ENCODE data around the gene GRID1. TPM values are rescaled to one million over a fixed set of nuclear protein-coding genes. Genes with fewer than 3 reads are reported as not detected.

The GRID1 gene
- total RNA-seq, 1 donor from 2014 or later: 0.75 TPM

DNA sequence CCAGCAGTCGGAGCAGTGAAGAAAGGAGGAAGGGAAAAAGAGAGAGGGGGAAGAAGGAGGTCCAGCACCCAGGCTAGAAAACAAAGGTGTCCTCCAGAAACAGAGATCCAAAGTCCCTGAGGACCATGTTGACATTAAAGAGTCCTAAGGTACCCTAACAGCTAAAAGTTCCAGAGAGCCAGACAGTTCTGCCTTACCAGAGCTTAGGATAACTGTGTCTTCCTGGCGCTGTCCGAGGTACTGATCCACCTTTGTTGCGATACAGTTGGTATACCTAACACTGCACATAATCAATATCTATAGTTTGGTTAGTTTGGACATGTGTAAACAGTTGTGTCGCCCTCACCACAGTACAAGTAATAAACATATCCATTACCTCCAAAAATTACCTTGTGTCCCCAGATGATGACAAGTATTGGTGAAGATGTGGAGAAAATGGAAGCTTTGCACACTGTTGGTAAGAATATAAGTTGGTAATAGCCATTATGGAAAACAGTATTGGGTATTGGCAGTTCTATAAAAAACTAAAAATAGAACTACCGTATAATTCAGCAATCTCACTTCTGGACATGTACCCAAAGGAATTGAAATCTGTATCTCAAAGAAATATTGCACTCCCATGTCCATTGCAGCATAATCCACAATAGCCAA is 59.8 kb downstream of the GRID1 start:
- Histone ChIP-seq H3K4me2 (ENCODE audit: low read length) (no peak overlapping the region), H3K36me3 (ENCODE audit: insufficient read depth, low read length) (no peaks in the 10 kb centered on the region), H4K20me1 (ENCODE audit: insufficient read depth, low read length) (no peaks in the 10 kb centered on the region), H3K9ac (ENCODE audit: low read length) (no peak overlapping the region), H3K4me1 (ENCODE audit: insufficient read depth, low read length) (no peaks in the 10 kb centered on the region), H3K4me3 (ENCODE audit: insufficient read depth, low read depth, low read length) (no peak overlapping the region), H3K9me3 (ENCODE audit: insufficient read depth, low read depth, low read length) (no peaks in the 10 kb centered on the region), H2AFZ (ENCODE audit: low read depth, low read length) (no peak overlapping the region), H3K27ac (ENCODE audit: low read depth, low read length) (no peak overlapping the region), H3K79me2 (ENCODE audit: insufficient read depth, low read length) (no peaks in the 10 kb centered on the region), H3K27me3 (ENCODE audit: insufficient read depth, low read length) (no peaks in the 10 kb centered on the region)
- no peak overlapping the region for H3K4me3 Mint-ChIP-seq (ENCODE audit: unreplicated experiment)
- TF ChIP-seq EZH2 (IDR thresholded peaks at IDR 0.05; ENCODE audit: insufficient read depth, low read length) (no peak), CTCF (IDR thresholded peaks at IDR 0.05; ENCODE audit: insufficient read depth, low read depth, low read length) (no peak)
- peaks cover 49% of the 10 kb centered on the region for H3K27me3 Mint-ChIP-seq (ENCODE audit: low read depth, unreplicated experiment)
- no peaks in the 10 kb centered on the region for H3K36me3 Mint-ChIP-seq (ENCODE audit: low read depth, unreplicated experiment)
- H3K27ac Mint-ChIP-seq (ENCODE audit: unreplicated experiment): no peak overlapping the region
- DNase-seq (ENCODE audit: low read depth): no peak
- FAIRE-seq: no peak
- peaks cover 9% of the 10 kb centered on the region for H3K9me3 Mint-ChIP-seq (ENCODE audit: unreplicated experiment)
- H3K4me1 Mint-ChIP-seq (ENCODE audit: low read depth, unreplicated experiment): no peaks in the 10 kb centered on the region

GRCh38 chr10:86305521-86305920 is 61.1 kb downstream of the GRID1 start:
- DNase-seq (ENCODE audit: low read depth) (no peak), FAIRE-seq (no peak)
- H3K27ac ChIP-seq (ENCODE audit: low read depth, low read length): no peak overlapping the region
- no peaks in the 10 kb centered on the region for H3K36me3 ChIP-seq (ENCODE audit: insufficient read depth, low read length)
- H3K4me2 ChIP-seq (ENCODE audit: low read length): no peak overlapping the region
- H3K9ac ChIP-seq (ENCODE audit: low read length): no peak overlapping the region
- no peaks in the 10 kb centered on the region for H3K9me3 ChIP-seq (ENCODE audit: insufficient read depth, low read depth, low read length)
- H4K20me1 ChIP-seq (ENCODE audit: insufficient read depth, low read length): no peaks in the 10 kb centered on the region
- H3K4me1 ChIP-seq (ENCODE audit: insufficient read depth, low read length): no peaks in the 10 kb centered on the region
- peaks cover 39% of the 10 kb centered on the region for H3K27me3 Mint-ChIP-seq (ENCODE audit: low read depth, unreplicated experiment)
- no peak overlapping the region for H3K4me3 ChIP-seq (ENCODE audit: insufficient read depth, low read depth, low read length)
- TF ChIP-seq CTCF (IDR thresholded peaks at IDR 0.05; ENCODE audit: insufficient read depth, low read depth, low read length) (no peak), EZH2 (IDR thresholded peaks at IDR 0.05; ENCODE audit: insufficient read depth, low read length) (no peak)
- H3K79me2 ChIP-seq (ENCODE audit: insufficient read depth, low read length): no peaks in the 10 kb centered on the region
- no peaks in the 10 kb centered on the region for H3K36me3 Mint-ChIP-seq (ENCODE audit: low read depth, unreplicated experiment)
- H3K27me3 ChIP-seq (ENCODE audit: insufficient read depth, low read length): no peaks in the 10 kb centered on the region
- no peak overlapping the region for H2AFZ ChIP-seq (ENCODE audit: low read depth, low read length)
- no peaks in the 10 kb centered on the region for H3K4me1 Mint-ChIP-seq (ENCODE audit: low read depth, unreplicated experiment)
- peaks cover 9% of the 10 kb centered on the region for H3K9me3 Mint-ChIP-seq (ENCODE audit: unreplicated experiment)
- H3K4me3 Mint-ChIP-seq (ENCODE audit: unreplicated experiment): no peak overlapping the region
- H3K27ac Mint-ChIP-seq (ENCODE audit: unreplicated experiment): no peak overlapping the region

DNA sequence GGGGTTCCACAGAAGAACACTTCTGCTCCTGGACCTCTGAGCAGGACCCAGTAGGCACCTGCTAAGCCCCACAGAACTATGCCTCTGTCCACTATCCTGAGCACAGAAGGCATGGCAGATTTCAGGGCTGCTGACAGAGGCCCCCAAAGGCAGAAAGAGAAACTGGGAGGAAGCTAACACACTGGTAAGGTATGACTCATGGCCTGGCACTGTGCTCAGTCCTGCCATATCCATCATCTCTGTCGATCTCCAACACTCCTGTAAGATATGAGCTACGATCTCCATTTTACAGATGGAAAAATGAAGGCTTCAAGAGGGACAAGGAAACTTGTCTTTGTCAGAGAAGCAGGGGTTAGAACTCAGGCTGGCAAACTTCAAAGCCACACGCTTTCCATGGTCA is 62.2 kb downstream of the GRID1 start:
- DNase-seq (ENCODE audit: low read depth) (no peak), FAIRE-seq (no peak)
- Histone ChIP-seq H3K4me3 (ENCODE audit: insufficient read depth, low read depth, low read length) (no peak overlapping the region), H3K27ac (ENCODE audit: low read depth, low read length) (no peak overlapping the region), H4K20me1 (ENCODE audit: insufficient read depth, low read length) (no peaks in the 10 kb centered on the region), H3K4me1 (ENCODE audit: insufficient read depth, low read length) (no peaks in the 10 kb centered on the region), H3K9ac (ENCODE audit: low read length) (no peak overlapping the region), H3K9me3 (ENCODE audit: insufficient read depth, low read depth, low read length) (no peaks in the 10 kb centered on the region), H3K36me3 (ENCODE audit: insufficient read depth, low read length) (no peaks in the 10 kb centered on the region), H2AFZ (ENCODE audit: low read depth, low read length) (no peak overlapping the region), H3K4me2 (ENCODE audit: low read length) (no peak overlapping the region), H3K79me2 (ENCODE audit: insufficient read depth, low read length) (no peaks in the 10 kb centered on the region), H3K27me3 (ENCODE audit: insufficient read depth, low read length) (no peaks in the 10 kb centered on the region)
- H3K27ac Mint-ChIP-seq (ENCODE audit: unreplicated experiment): no peak overlapping the region
- no peaks in the 10 kb centered on the region for H3K36me3 Mint-ChIP-seq (ENCODE audit: low read depth, unreplicated experiment)
- H3K27me3 Mint-ChIP-seq (ENCODE audit: low read depth, unreplicated experiment): peaks cover 35% of the 10 kb centered on the region
- no peaks in the 10 kb centered on the region for H3K4me1 Mint-ChIP-seq (ENCODE audit: low read depth, unreplicated experiment)
- peaks cover 6% of the 10 kb centered on the region for H3K9me3 Mint-ChIP-seq (ENCODE audit: unreplicated experiment)
- TF ChIP-seq EZH2 (IDR thresholded peaks at IDR 0.05; ENCODE audit: insufficient read depth, low read length) (no peak), CTCF (IDR thresholded peaks at IDR 0.05; ENCODE audit: insufficient read depth, low read depth, low read length) (no peak)
- H3K4me3 Mint-ChIP-seq (ENCODE audit: unreplicated experiment): no peak overlapping the region
